Bone marrow (tissue), 2 donors: ENCODE measurements around the gene SREBF1.
"Not testable (repeated sequence)": the region's sequence is repeated elsewhere in the genome, so short reads cannot be mapped to it uniquely, and the experiment has no call there.

Source experiments
- DNase-seq, 2 donors: peaks; one replicate each; lab custom pipeline; 2025; lab: John Stamatoyannopoulos, UW

Gene SREBF1

DNA sequence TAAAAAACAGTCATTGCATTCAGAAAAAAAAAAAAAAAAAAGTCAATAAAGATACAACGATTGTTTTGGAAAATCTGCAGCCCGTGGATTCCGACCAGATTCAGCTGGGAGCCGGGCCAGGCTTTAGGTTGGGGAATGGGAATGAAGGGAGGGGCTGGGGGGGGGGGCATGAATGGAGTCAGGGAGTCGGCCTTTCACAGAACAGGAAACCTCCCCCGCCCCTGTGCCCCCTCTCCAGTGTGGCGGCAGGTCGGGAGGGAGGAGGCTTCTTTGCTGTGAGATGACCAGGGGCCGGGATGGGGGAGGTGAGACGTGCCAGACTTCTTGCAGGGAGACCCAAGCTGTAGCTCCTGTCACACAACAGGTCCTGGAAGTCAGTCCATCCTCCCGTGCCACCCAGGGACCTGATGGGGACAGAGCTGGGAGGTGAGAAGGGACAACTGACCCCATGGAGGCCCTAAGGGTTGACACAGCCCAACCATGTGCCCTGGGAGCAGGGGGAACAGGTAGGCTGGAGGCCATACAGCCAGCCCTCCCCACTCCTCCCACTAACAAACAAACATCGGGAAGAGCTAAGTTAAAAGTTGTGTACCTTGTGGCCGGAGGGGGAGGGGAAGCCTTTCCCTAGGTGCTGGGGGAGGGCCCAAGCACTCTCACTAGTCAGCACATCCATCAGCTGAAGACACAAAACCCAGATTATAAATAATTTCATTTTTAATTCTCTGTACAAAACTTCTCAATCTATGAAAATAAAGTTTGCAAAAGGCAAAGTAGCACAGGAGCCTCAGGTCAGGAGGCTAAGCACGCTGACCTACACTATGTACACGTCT is 25.2 kb downstream of the SREBF1 start:
- DNase-seq: no peak

DNA sequence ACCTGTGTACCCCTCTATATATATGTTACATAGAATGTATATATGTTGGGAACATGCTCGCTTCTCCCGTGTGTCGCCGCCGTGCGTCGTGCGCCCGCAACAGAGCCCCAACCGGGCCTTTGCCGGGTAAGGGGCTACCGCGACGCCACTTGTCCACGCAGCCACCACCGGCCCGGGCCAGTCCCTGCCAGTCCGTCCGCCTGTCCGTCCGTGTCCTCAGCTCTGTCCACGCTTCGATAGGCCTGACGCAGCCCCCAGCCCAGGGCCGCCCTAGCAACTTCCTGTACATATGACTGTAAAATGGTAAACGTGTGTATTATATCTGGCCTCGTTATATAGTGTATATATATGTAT is 25.9 kb downstream of the SREBF1 start:
- DNase-seq: no peak

DNA sequence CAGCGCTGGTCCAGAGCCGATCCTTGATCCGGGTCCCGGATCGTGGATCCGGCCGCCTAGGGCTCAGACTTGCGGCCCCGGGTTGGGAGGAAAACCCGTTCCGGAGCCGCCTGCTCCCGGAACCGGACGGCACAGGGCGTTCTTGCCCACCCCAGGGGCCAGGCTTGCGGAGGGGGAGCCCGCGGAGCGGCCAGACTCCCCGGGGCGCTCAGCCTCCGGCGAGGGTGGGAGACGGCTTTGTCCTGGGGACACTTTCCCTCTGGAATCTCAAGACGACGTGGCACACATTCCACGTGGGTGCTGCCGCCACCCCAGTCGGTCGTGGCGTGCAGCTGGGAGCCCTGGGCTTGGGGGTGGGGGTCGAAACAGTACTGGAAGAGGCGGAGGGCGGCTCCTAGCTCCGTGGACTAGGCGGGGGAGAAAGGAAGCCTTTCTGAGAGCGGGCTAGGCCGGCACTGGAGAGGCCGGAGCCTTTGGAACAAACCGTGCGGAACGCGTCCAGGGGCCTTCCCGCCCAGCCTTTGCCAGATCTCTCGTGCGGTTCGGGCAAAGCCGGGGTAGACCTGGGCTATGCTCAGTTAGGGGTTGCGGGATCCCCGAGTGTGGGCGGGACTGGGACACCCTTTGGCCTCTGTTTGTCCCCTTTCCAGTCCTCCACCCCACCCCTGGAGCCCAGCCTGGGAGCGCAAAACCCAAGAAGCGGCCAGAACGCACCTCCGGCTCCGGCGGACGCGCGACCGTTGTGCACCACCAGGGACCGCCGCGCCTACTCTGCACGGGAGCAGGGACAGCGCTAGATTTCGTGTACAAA is 26.5 kb downstream of the SREBF1 start:
- no peak for DNase-seq

DNA sequence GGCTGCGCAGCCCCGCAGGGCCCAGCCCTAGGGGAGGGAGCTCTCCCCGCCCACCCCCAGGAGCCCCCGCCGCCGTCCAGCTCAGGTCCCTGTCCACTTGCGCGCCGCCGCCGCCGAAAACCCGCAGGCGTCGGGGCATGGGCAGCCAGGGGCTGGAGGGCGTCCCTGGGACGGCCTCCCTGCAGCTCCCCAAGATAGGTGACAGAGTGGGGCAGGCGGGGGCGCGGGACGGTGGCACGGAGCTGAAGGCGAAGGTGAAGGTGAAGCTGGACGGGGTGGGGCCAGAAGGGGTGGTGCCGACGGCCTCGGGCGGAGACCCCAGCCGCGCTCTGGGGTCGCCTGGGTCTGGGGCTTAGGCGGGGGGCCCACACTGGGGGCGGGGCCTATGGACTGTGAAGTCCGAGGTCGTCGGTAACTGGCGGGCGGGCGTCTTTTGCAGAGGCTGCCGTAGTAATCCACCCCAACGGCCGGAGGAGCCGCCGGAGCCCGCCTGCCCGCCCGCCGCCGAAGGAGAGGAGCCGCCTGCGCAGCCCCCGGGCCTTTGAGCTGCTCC is 27.2 kb downstream of the SREBF1 start:
- DNase-seq: no peak

DNA sequence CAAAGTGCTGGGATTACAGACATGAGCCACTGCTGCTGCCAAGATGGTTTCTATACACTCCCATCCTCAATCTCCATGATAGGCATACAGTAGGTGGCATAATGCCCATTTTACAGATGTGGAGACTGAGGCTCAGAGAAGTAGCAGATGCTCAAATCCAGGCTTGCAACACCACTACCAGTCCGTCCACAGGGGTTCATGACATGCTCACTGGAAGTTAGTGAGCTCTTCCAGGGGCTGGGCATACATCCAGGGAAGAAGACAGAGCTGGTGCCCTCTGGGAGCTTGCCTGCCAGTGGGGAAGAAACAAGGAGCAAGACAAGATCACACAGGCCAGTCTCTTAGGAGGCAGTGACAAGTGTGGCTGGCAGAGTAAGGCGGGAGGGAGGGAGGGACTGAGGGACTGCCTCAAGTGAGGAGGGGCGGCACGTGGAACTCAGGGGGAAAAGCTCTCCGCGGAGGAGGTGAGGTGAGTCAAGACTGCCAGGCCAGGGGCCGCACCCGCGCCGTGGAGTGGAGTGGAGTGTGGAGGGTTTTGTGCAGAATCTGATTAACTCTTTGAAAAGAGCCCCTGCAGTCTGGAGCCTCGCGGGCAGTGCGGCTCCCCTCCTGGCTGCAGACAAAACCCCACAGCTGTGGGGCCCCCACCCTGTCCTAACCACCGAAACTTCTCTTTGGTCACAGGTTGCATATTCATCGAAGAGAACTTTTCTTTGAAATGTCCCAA is 27.9 kb downstream of the SREBF1 start:
- no peak for DNase-seq

DNA sequence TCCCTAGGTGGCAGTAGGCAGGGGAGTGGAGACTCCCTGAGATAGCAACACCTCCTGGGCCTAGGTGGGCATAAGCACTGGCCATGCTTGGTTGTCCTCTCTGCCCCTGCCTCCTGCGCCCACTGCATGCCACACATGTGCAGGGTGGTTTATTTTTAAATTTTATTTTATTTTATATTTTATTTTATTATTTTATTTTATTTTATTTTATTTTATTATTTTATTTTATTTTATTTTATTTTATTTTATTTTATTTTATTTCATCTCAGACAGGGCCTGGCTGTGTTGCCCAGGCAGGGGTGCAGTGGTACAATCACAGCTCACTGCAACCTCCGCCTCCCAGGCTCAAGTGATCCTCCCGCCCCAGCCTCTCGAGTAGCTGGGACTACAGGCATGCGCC is 28.6 kb downstream of the SREBF1 start:
- not testable (repeated sequence) for DNase-seq

DNA sequence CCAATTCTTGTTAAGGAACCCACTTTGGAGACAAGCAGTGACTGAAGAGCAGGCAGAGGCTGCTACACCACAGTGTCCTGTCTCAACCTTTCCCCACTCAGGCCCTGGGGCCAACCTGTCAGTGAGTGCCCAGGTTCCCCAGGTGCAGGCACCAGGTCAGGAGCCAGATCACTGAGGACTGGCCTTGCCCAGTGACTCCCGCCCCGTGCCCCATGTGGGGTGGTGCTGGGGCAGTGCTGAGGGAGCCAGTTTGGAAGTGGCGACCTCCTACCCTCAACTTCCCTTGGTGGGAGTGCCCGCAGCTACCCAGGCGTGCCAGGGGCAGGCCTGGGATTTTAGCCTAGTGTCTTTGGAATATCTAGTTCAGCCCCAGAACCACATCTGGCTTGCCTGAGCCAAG is 29.3 kb downstream of the SREBF1 start:
- DNase-seq: no peak

DNA sequence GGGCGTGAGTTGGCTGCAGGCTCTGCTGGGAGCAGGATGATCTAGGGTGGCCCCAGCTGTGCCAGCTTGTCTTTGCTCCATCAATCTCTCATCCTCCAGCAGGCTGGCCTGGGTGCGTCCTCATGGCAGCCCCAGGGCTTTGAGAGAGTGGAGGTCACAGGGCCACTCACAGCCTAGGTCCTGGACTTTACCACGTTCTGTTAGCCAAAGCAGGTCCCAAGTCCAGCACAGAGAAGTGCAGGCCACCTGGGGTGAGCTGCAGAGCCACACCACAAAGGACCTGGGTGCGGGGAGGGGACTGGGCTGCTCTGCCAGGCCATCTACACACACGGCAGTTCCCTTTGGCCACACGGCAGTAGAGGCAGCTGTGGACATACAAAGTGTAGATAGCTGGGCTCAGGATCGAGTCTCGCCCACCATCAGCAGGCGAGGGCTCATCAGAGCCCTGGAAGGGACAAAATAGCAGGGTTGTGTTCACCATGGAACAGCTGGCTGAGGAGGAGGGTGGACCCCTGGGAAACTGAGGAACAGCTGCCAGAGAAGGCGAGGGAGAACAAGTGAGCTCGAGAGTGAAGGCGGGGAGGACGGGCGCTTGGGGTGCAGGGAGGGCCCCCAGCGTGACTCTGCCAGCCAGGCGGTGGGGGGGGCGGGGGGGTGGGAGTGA is 30.0 kb downstream of the SREBF1 start:
- no peak for DNase-seq

DNA sequence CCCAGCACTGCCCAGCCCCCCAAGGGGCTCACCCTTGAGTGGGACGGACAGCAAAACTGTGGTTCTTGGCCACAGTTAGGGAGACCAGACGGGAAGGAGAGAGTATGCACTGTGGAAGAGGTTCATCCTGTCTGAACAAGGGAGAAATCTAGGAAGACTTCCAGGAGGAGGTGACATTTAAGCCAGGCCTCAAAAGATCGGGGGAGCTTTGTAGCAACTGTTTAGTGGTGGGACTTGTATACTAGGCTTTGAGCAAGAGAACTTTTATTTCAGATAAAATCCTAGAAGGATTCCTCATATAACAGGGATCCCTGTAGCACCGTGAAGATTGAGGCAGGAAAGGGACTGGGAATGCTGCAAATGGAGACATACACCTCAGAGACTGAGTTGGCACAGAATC is 30.8 kb downstream of the SREBF1 start:
- no peak for DNase-seq

DNA sequence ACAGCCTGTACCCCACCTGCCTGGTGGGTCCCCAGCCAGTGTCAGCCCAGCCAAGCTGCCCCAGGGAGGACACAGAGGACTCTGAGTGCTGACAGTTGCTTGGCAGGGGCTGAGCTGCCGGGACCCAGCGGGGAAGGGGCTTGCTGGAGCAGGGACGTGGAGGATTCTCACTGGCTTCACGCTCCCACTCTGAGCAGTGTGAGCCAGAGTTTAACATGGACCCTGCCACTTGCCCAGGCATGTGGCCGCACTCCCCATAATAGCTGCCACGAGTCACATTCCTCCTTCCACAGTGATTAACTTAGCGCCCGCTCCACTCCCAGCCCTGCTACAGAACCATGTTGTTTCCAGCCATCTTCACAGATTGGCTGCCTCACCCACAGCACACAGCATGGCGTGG is 31.2 kb downstream of the SREBF1 start:
- DNase-seq: no peak

DNA sequence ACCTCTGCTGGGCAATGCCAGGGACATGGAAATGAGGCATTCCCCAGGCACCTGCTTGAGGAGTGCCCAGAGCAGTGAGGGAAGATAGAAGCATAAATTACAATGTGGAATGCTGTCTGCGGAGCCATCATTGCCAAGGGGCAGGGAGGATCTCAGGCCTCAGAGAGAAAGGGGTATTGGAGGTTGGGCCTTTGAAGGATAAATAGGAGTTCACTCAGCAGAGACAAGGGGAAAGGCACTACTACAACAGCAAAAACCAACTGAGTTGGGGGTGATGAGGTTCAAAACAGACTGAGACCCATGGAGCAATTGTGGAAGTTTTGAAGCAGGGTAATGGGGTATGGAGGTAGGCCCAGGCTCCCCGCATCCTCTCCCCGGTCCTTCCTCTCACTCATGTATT is 32.8 kb downstream of the SREBF1 start:
- DNase-seq: no peak

DNA sequence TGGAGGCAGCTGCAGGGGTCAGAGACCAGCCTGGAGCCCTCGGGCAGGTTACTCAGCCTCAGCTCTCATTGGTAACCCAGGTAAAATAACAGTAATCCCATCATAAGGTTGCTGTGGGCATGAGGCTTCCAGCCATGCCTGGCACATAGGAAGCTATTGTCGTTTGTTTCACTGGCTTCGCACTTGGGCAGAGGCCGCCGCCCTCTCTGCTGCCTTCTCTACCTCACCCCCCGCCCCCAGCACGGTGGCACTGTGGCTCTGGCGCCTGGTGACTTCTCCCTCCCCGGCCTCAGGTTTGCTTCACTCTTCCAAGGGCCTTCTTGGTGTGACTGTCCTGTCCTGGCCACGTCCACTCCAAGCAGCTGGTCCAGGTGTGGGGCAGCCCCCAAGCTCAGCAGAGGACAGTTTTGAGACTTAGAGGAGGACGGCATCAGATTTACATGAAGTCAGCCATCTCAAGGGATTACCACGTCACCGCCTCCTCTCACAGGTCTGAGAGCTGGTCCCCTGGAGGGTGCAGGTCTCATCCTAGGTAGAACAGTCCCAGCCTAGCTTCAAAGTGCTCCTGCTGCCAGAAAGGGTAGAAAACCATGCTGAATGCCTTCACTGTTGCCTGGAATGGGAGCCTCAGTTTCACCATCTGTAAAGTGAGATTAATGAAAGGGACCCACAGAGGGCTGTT is 34.8 kb downstream of the SREBF1 start:
- DNase-seq: no peak

DNA sequence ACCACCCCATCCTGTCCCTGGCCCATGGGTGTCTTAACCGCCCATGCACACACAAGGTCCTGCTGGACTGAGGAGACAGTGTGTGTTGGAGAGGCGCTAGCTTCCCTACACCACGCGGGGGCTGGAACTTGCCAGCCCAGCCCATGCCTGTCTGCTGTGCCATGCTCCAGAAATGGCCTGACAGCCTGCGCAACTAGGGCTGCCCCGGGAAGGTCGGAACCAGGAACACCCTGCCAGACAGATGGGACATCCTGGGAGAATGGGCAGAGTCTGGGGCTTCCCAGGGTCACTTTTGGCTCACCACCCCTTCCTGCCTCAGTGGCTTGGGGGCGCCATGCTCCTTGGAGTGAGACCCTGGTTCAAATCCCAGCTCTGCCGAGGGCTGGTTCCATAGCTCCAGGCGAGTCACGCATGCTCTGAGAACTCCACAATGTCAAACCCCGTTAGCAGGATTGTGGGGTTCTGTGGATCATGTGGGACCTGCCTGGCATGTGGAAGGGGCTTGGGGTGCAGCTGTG is 36.2 kb downstream of the SREBF1 start:
- no peak for DNase-seq

DNA sequence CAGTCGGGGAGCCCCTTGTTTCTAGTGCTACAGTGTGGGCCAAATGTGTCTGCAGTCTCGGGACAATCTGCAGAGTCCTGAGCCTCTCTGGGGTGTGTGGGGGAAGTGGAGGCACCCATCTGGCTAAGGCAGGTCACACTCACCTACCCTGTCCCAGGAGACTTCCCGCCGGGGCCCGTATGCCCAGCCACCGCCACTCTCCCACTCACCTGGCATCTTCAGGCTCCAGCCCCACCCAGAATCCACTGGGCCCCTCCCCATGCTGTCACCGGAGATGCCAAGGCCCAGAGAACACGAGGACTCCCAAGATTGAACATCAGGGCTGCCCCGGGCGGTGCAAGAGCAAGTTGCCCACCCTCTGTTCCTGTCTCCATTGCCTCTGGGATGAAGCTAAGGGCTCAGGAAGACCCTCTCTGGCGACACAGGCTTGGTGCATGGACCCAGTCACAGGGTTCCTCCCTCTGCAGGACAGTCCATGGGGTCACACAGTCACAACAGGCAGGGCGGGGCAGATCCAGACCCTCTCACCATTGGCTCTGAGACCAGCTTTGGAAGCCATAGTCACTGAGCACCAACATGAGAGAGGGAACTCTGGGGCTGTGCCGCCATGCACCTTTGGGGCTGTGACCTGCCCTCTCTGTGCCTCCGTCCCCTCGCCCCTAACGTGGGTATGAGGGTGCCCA is 38.1 kb downstream of the SREBF1 start:
- DNase-seq: no peak

DNA sequence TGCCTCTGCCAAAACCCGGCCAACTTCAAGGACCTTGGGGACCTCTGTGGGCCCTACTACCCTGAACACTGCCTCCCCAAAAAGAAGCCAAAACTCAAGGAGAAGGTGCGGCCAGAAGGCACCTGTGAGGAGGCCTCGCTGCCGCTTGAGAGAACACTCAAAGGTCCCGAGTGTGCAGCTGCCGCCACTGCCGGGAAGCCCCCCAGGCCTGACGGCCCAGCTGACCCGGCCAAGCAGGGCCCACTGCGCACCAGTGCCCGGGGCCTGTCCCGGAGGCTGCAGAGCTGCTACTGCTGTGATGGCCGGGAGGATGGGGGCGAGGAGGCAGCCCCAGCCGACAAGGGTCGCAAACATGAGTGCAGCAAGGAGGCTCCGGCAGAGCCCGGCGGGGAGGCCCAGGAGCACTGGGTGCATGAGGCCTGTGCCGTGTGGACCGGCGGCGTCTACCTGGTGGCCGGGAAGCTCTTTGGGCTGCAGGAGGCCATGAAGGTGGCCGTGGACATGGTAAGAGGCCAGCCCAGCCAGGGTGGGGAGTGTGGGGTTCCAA is 38.7 kb downstream of the SREBF1 start:
- DNase-seq: no peak

DNA sequence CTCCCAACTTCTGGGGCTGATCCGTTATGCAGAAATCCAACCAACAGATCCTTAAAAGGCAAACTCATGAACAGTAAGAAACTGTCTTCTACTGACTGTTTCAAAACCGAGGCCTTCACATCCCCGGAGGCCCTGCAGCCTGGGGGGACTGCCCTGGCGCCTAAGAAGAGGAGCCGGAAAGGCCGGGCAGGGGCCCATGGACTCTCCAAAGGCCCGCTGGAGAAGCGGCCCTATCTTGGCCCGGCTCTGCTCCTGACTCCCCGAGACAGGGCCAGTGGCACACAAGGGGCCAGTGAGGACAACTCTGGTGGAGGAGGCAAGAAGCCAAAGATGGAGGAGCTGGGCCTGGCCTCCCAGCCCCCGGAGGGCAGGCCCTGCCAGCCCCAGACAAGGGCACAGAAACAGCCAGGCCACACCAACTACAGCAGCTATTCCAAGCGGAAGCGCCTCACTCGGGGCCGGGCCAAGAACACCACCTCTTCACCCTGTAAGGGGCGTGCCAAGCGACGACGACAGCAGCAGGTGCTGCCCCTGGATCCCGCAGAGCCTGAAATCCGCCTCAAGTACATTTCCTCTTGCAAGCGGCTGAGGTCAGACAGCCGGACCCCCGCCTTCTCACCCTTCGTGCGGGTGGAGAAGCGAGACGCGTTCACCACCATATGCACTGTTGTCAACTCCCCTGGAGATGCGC is 39.5 kb downstream of the SREBF1 start:
- DNase-seq: no peak

DNA sequence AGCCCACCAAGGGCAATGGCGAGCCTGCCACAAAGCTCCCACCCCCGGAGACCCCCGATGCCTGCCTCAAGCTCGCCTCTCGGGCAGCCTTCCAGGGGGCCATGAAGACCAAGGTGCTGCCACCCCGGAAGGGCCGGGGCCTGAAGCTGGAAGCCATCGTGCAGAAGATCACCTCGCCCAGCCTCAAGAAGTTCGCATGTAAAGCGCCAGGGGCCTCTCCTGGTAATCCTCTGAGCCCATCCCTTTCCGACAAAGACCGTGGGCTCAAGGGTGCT is 40.1 kb downstream of the SREBF1 start:
- DNase-seq: no peak

DNA sequence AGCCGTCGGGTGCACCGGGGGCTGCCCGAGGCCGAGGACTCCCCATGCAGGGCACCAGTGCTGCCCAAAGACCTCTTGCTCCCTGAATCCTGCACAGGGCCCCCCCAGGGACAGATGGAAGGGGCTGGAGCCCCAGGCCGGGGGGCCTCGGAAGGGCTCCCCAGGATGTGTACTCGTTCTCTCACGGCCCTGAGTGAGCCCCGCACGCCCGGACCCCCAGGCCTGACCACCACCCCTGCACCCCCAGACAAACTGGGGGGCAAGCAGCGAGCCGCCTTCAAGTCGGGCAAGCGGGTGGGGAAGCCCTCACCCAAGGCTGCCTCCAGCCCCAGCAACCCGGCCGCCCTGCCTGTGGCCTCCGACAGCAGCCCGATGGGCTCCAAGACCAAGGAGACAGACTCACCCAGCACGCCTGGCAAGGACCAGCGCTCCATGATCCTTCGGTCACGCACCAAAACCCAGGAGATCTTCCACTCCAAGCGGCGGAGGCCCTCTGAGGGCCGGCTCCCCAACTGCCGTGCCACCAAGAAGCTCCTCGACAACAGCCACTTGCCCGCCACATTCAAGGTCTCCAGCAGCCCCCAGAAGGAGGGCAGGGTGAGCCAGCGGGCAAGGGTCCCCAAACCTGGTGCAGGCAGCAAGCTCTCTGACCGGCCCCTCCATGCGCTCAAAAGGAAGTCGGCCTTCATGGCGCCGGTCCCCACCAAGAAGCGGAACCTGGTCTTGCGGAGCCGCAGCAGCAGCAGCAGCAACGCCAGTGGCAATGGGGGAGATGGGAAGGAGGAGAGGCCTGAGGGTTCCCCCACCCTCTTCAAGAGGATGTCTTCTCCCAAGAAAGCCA is 40.6 kb downstream of the SREBF1 start:
- no peak for DNase-seq

DNA sequence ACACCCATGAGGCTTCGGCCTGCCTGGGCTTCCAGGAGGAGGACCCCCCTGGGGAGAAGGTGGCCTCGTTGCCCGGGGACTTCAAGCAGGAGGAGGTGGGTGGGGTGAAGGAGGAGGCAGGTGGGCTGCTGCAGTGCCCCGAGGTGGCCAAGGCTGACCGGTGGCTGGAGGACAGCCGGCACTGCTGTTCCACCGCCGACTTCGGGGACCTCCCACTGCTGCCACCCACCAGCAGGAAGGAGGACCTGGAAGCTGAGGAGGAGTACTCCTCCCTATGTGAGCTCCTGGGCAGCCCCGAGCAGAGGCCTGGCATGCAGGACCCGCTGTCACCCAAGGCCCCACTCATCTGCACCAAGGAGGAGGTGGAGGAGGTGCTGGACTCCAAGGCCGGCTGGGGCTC is 41.5 kb downstream of the SREBF1 start:
- DNase-seq: no peak
